Hepatocyte (in vitro differentiated cells): ENCODE measurements around the gene SLFN5. TPM values are rescaled to one million over a fixed set of nuclear protein-coding genes. Genes with fewer than 3 reads are reported as not detected.

ENCODE experiments used
- DNase-seq: peaks from one replicate; pipeline ENCODE4 v3.0.0-alpha.2; 2016; ENCODE audit warnings: low spot score
- H2AFZ ChIP-seq: fragments of 200-600 bp; sonication (generic); 2 replicates; pipeline ENCODE4 v1.6.0; 2016; ENCODE audit warnings: antibody characterized with exemption, mild to moderate bottlenecking
- H3K27ac ChIP-seq: fragments of 200-600 bp; sonication (generic); 2 replicates; pipeline ENCODE4 v1.5.1; 2016; ENCODE audit warnings: mild to moderate bottlenecking
- H3K27me3 ChIP-seq: fragments of 200-600 bp; sonication (generic); 2 replicates; pipeline ENCODE4 v1.6.1; 2016
- H3K36me3 ChIP-seq: fragments of 200-600 bp; sonication (generic); replicated peaks from 2 replicates; pipeline ENCODE4 v1.5.1; 2016; ENCODE audit warnings: low read depth; ENCODE audit not compliant: insufficient read depth
- H3K4me1 ChIP-seq: fragments of 200-600 bp; sonication (generic); 2 replicates; pipeline ENCODE4 v1.5.1; 2016; ENCODE audit warnings: mild to moderate bottlenecking, moderate library complexity; ENCODE audit not compliant: insufficient read depth
- H3K4me2 ChIP-seq: fragments of 200-600 bp; sonication (generic); 2 replicates; pipeline ENCODE4 v1.6.0; 2016
- H3K4me3 ChIP-seq: fragments of 200-600 bp; sonication (generic); 2 replicates; pipeline ENCODE4 v1.5.1; 2016; ENCODE audit warnings: mild to moderate bottlenecking
- H3K79me2 ChIP-seq: fragments of 200-600 bp; sonication (generic); 2 replicates; pipeline ENCODE4 v1.6.0; 2017; ENCODE audit warnings: mild to moderate bottlenecking
- H3K9me2 ChIP-seq: fragments of 200-600 bp; sonication (generic); replicated peaks from 2 replicates; pipeline ENCODE4 v1.6.0; 2017; ENCODE audit warnings: mild to moderate bottlenecking; ENCODE audit not compliant: insufficient read depth
- H3K9me3 ChIP-seq: fragments of 200-600 bp; sonication (generic); 2 replicates; pipeline ENCODE4 v1.5.1; 2016; ENCODE audit warnings: low read depth, mild to moderate bottlenecking
- H4K20me1 ChIP-seq: fragments of 200-600 bp; sonication (generic); 2 replicates; pipeline ENCODE4 v1.6.0; 2016; ENCODE audit warnings: mild to moderate bottlenecking; ENCODE audit not compliant: insufficient read depth, poor library complexity, severe bottlenecking
- EZH2 ChIP-seq: fragments of 200-600 bp; sonication (generic); IDR thresholded peaks from 2 replicates; pipeline ENCODE4 v1.6.1; 2016; ENCODE audit warnings: antibody characterized with exemption, mild to moderate bottlenecking, borderline replicate concordance
- EZH2phosphoT487 ChIP-seq: fragments of 200-600 bp; sonication (generic); IDR thresholded peaks from one replicate; pipeline ENCODE4 v1.6.1; 2018; ENCODE audit warnings: antibody characterized with exemption, mild to moderate bottlenecking, low read depth, moderate library complexity; ENCODE audit not compliant: unreplicated experiment, severe bottlenecking
- WGBS: methylation state at CpG from one replicate; pipeline ENCODE4 v1.1.6; 2016; ENCODE audit warnings: low lambda C conversion rate; ENCODE audit errors: missing lambda C conversion rate; 5-methylcytosine and 5-hydroxymethylcytosine counted together
- polyA plus RNA-seq: library from polyadenylated mRNA; unstranded; fragments of >200 nt; fragmentation: Nextera tagmentation; extraction: Ambion mirVana; gene quantifications from 2 replicates; pipeline ENCODE4 v1.2.1, GENCODE V29; 2016
- total RNA-seq: library from RNA; depleted of rRNA; stranded (reverse); fragments of >200 nt; gene quantifications from 2 replicates; pipeline ENCODE4 v1.2.3, GENCODE V29; 2014
- TF ChIP-seq, protein P1 (sequence below): fragments of 200-600 bp; sonication (generic); IDR thresholded peaks from 2 replicates; pipeline ENCODE4 v1.5.1; 2016; ENCODE audit warnings: antibody characterized with exemption, mild to moderate bottlenecking; ENCODE audit not compliant: poor library complexity

The SLFN5 gene
- total and polyA plus RNA-seq, 2 experiments from 2014 or later, result 1.7 to 9.5 TPM

- Histone ChIP-seq H3K79me2 (peaks cover 1% of the 10 kb centered on the region), H3K4me1 (peaks cover 7% of the 10 kb centered on the region), H3K4me2 (no peak overlapping the region), H4K20me1 (no peaks in the 10 kb centered on the region), H3K4me3 (no peak overlapping the region), H3K36me3 (no peaks in the 10 kb centered on the region), H2AFZ (no peak overlapping the region), H3K27ac (no peak overlapping the region), H3K9me3 (no peaks in the 10 kb centered on the region), H3K9me2 (no peaks in the 10 kb centered on the region), H3K27me3 (no peaks in the 10 kb centered on the region)
- no peak for TF ChIP-seq EZH2
- no peak for TF ChIP-seq EZH2phosphoT487
- TF ChIP-seq, protein P1, sequence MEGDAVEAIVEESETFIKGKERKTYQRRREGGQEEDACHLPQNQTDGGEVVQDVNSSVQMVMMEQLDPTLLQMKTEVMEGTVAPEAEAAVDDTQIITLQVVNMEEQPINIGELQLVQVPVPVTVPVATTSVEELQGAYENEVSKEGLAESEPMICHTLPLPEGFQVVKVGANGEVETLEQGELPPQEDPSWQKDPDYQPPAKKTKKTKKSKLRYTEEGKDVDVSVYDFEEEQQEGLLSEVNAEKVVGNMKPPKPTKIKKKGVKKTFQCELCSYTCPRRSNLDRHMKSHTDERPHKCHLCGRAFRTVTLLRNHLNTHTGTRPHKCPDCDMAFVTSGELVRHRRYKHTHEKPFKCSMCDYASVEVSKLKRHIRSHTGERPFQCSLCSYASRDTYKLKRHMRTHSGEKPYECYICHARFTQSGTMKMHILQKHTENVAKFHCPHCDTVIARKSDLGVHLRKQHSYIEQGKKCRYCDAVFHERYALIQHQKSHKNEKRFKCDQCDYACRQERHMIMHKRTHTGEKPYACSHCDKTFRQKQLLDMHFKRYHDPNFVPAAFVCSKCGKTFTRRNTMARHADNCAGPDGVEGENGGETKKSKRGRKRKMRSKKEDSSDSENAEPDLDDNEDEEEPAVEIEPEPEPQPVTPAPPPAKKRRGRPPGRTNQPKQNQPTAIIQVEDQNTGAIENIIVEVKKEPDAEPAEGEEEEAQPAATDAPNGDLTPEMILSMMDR, result no peak
- DNase-seq, result no peak
- 90% methylated on average over 4 of the region's 4 CpGs for WGBS
Measured at GRCh38 chr17:35239823-35240222, 3.0 kb upstream of the SLFN5 start.

- Histone ChIP-seq H3K4me1 (peaks cover 7% of the 10 kb centered on the region), H3K4me2 (no peak overlapping the region), H3K4me3 (no peak overlapping the region), H3K27me3 (no peaks in the 10 kb centered on the region), H3K27ac (no peak overlapping the region), H4K20me1 (no peaks in the 10 kb centered on the region), H3K79me2 (peaks cover 12% of the 10 kb centered on the region), H3K9me3 (no peaks in the 10 kb centered on the region), H3K9me2 (no peaks in the 10 kb centered on the region), H2AFZ (no peak overlapping the region), H3K36me3 (no peaks in the 10 kb centered on the region)
- 96% methylated on average over 8 of the region's 8 CpGs for WGBS
- no peak for DNase-seq
- TF ChIP-seq, protein P1, result no peak
Measured at GRCh38 chr17:35240861-35241260, 2.0 kb upstream of the SLFN5 start.

DNA sequence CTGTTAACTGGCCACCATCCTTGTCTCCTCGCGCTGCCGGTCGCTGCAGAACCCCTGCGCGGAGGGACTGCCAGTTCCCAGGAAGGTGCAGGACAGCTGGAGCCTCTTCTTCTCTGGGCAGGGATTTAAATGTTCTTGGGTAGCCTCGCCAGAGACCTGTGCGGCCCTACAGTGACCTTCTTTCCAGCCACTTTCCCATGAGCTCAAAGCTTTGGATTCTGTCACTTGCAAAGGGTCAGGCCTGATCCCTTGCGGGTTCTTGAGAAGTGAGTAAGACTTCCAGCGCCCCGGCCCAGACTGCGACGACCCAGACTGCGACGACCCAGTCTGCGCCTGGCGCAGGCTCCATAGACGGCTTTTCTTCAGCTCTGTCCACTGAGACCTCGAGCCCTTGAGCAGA is 1.4 kb upstream of the SLFN5 start:
- TF ChIP-seq, protein P1, result no peak
- TF ChIP-seq EZH2phosphoT487 (no peak), EZH2 (no peak)
- Histone ChIP-seq H3K4me3 (no peak overlapping the region), H4K20me1 (no peaks in the 10 kb centered on the region), H3K4me2 (peak overlapping the region; percentile 81), H3K27ac (peak overlapping the region; percentile 93), H3K9me2 (no peaks in the 10 kb centered on the region), H3K27me3 (no peaks in the 10 kb centered on the region), H3K36me3 (no peaks in the 10 kb centered on the region), H2AFZ (peak overlapping the region; percentile 87), H3K4me1 (peaks cover 7% of the 10 kb centered on the region), H3K79me2 (peaks cover 17% of the 10 kb centered on the region), H3K9me3 (no peaks in the 10 kb centered on the region)
- 88% methylated on average over 19 of the region's 19 CpGs for WGBS
- DNase-seq, result no peak

DNA sequence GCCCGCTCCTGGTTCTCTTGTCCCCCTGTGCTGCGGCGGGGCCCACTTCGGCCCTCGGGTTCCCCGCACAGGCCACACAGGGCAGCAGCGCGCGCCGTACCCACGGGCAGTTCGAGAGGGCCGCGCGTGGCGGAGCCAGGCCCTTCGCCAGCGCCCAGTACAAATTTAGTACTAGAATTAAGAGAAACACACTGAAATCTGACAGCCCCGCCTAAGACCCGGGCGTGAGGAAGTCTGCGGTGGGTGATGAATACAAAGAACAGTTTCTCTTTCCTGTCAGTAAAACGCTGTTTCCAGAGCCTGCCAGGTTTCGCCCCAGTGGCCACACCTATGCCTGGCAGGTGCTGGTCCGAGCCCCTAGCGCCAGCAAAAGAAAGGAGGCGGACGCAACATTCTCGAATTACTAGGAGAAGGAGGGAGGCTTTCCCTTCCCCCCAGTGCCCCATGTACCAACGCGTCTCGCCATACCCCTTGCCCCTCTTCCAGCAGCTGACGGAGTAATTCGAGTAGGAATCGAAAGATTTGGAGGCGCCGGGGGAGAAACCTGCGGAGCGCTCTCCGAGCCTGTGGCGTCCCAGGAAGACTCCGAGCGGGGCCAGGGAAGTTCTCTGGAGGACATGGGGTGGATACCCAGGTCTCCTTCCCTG is 591 bp upstream of the SLFN5 start:
- TF ChIP-seq EZH2phosphoT487, result no peak
- TF ChIP-seq, protein P1, result peak; percentile 36
- WGBS, result 4% methylated on average over 43 of the region's 43 CpGs
- Histone ChIP-seq H3K4me2 (peak overlapping the region; percentile 81), H3K36me3 (no peaks in the 10 kb centered on the region), H3K9me2 (no peaks in the 10 kb centered on the region), H3K9me3 (no peaks in the 10 kb centered on the region), H3K79me2 (peaks cover 18% of the 10 kb centered on the region), H4K20me1 (no peaks in the 10 kb centered on the region), H3K4me1 (peaks cover 7% of the 10 kb centered on the region), H2AFZ (peak overlapping the region; percentile 87), H3K27ac (peak overlapping the region; percentile 93), H3K4me3 (peak overlapping the region; percentile 73), H3K27me3 (no peaks in the 10 kb centered on the region)
- peak; percentile 88 for DNase-seq
